Mammary epithelial cell (primary cell): ENCODE results near the gene ISCA2.

Source experiments
- CTCF ChIP-seq, 2 donors: IDR thresholded peaks in 1 of 2; conservative IDR thresholded peaks in 1 of 2; 2 replicates each; pipeline ENCODE4 v1.5.1; 2011 to 2012; ENCODE audit warnings: inconsistent platforms in 2 of 2, low read length in 2 of 2, mild to moderate bottlenecking in 2 of 2, control low read depth in 1 of 2, low read depth in 1 of 2; ENCODE audit not compliant: insufficient read depth in 1 of 2; ENCODE audit errors: extremely low read depth in 1 of 2
- EZH2 ChIP-seq: IDR thresholded peaks from 2 replicates; pipeline ENCODE4 v1.6.1; 2012; ENCODE audit warnings: low read length, inconsistent platforms, borderline replicate concordance

GRCh38 chr14:74509587-74510222, 16.1 kb downstream of the ISCA2 start:
- TF ChIP-seq CTCF (conservative IDR thresholded peaks at IDR 0.05 in 1 of 2, IDR thresholded peaks at IDR 0.05 in 1 of 2; ENCODE audit: extremely low read depth in 1 of 2, insufficient read depth in 1 of 2, low read depth in 1 of 2, low read length in 2 of 2): no peak
- no peak for TF ChIP-seq EZH2
